NCI-H1417 (cell line): ENCODE results near the gene CFD.
A peak's percentile ranks its signal among the peaks of the same experiment; 100 is the strongest.
"Not testable (repeated sequence)": the region's sequence is repeated elsewhere in the genome, so short reads cannot be mapped to it uniquely, and the experiment has no call there.

Source experiments
- DNase-seq, 3 experiments: peaks; one replicate each; lab custom pipeline; 2025; lab: John Stamatoyannopoulos, UW

Gene CFD

DNA sequence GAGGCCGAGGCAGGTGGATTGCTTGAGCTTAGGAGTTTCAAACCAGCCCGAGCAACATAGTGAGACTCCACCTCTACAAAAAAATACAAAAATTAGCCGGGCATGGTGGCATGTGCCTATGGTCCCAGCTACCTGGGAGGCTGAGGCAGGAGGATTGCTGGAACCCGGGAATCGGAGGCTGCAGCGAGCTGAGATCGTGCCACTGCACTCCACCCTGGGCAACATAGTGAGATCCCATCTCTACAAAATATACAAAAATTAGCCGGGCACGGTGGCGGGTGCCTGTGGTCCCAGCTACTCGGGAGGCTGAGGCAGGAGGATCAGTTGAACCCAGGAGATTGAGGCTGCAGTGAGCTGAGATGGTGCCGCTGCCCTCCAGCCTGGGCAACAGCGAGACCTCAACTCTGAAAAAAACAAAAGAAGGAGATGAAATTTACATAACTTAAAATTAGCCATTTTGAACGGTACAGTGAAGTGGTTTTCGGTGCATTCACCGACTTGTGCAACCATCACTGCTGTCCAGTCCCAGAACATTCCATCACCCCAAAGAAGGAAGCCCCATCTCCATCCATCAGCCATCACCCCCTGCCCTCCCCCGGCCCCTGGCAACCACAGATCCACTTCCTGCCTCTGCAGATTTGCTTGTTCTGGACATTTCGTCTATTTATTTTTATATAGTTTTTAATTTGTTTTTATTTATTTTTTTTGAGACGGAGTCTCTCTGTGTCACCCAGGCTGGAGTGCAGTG, 33.4 kb upstream of the CFD start:
- no peak for DNase-seq

DNA sequence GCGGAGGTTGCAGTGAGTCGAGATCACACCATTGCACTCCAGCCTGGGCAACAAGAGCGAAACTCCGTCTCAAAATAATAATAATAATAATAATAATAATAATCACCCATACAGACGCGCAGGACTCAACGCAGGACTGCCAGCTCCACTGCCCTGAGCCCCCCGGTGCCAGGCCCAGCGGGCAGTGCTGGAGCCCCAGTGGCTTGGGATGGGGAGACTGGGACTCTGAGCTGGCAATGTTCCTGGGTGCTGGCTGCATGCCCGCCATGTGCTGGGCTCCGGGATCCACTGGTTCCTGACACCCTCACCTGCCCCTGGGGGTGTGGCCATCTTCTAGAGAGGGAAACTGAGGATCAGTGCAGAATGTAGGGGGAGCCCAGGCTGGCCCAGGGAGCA, 32.2 kb upstream of the CFD start:
- DNase-seq: no peak

DNA sequence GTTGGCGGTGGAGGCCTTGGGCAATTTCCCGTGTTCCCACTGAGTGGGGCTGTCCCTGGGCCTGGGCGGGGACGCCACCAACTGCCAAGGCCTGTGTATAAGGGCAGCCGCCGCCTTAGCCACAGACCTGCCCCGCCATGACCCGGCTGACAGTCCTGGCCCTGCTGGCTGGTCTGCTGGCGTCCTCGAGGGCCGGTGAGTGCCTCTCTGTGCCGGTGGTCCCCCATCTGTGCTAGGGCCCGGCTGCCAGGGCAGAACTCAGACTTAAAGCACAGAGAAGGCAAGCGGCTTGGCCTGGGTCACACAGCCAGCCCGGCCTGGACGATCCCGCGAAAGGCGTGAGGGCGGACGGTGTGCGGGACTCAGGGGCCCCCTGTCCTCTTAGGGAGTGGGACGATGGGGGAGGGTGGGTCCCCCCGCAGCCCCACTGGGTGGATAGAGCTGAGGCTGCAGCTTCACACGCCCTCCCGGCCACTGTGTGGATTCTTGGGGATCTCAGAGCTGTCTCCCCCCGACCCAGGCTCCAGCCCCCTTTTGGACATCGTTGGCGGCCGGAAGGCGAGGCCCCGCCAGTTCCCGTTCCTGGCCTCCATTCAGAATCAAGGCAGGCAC, 31.6 kb upstream of the CFD start, which contains the start of gene AZU1:
Gene AZU1 (plus strand): TSS at position 128 of the 612 bp plus-strand sequence. CDS start 10 bp downstream, at position 138.
- no peak for DNase-seq

DNA sequence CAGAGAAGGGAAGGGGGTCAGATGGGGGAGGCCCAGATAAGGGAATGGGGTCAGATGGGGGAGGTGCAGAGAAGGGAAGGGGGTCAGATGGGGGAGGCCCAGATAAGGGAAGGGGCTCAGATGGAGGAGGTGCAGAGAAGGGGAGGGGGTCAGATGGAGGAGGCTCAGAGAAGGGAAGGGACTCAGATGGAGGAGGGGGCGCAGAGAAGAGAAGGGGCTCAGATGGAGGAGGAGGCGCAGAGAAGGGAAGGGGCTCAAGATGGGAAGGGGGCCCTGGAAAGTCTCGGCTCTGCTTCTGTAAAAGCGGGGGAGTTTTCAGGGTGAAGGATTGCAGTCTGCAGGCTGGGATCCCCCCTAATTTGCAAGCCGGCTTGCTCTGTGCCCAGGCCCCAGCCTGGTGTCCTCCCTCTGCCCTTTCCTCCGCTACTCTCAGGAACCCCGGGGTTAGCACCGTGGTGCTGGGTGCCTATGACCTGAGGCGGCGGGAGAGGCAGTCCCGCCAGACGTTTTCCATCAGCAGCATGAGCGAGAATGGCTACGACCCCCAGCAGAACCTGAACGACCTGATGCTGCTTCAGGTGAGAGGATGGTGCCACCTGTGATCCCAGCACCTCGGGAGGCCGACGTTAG, 30.2 kb upstream of the CFD start:
- DNase-seq: no peak

DNA sequence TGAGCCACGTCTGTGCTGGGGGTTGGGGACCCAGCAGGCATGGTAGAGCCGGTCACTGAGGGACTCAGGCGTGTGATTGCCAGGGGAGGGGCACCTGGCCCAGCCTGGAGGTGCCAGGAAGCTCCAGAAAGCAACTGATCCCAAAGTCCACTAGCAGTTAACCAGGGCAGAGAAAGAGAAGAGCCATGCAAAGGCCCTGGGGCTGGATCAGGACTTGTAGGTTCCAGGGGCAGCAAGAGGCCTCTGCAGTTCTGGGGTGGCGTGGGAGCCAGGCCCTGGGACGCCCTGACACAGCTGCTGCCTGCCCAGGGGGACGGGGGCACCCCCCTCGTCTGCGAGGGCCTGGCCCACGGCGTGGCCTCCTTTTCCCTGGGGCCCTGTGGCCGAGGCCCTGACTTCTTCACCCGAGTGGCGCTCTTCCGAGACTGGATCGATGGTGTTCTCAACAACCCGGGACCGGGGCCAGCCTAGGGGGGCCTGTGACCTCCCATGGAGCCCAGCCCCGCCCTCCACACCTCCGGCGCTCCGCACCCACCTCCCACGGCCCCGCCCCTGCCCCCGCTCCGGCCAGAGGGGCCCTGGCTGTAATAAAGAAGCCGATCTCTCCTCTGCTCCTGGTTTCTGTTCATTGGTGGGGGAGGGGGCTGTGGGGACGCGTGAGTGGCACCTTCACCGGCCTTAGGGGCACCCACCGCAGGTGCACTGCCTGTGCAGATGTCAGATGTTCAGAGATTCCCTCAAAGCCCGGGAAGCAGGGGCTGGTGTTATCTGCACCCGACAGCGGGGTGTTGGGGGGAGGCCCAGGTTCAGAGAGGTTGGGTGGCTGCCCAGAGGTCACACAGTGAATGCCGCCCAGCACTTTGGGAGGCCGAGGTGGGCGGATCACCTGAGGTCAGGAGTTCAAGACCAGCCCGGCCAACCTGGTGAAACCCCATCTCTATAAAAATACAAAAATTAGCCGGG, 27.8 kb upstream of the CFD start:
- DNase-seq: no peak

DNA sequence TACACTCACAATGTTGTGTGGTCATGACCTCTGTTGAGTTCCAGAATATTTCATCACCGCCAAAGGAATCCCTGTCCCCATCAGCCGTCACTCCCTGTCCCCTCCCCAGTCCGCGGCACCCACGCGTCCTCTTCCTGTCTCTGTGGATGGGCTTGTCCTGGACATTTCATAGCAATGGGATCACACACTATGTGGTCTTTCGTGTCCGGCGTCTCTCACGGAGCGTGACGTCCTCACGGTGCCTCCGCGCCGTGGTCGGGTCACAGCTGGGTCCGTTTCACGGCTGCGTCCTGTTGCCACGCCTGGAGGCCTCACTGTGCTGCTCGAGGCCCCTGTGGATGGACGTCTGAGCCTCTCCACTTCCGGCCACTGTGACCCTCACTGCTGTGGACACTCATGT, 25.2 kb upstream of the CFD start:
- DNase-seq: no peak

DNA sequence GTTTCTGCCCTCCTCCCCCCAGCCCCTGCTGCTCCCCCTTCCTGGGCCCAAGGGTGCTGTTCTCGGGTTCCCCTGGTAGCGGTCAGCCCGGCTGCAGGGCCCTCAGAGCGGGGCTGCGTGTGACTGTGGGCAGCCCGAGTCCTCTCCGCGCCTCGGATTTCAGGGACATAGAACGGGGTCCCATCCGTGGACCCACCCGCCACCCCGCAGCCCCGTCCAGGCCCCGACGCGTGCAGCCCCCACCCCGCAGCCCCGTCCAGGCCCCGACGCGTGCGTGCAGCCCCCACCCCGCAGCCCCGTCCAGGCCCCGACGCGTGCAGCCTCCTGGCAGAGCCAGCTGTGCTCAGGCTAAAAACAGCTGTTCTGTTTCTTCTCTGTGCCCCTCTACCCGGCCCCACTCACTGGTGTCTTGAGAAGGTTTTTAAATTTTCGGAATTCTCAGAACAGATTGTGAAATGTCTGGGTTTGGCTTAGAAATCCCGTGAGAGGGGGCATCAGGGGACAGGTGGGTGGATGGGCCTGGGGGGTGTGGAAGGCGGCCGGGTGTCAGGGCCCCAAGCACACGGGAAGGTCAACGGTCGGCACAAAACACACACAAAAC, 24.2 kb upstream of the CFD start:
- no peak for DNase-seq

DNA sequence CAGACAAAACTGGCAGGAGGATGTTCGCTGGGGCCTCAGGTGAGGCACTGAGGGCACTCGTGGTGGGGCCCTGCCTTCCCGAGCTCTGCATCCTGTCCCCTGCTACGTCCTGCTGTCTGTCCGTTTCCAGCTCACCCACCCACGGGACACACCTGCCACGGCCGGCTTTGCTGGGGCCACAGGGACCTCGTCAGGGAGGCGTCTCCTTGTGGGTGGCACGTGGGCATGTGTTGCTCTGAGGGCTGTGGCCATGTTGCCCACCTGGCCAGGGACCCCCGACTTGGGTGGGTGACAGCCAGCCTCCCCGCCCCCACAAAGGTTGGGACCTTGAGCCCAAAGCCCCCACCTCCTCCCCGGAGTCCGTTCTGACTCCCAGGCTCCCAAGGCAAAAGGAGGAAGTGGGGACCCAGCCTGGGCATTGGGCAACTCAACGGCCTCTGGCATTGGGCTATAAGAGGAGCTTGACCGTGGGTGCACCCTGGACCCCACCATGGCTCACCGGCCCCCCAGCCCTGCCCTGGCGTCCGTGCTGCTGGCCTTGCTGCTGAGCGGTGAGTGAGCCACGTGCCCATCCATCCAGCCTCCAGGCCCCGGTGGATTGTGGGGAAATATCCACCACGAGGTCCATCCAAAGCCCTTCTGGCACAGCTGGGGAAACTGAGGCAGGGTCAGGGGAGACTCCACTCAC, 18.8 kb upstream of the CFD start, which contains the start of gene PRTN3:
Gene PRTN3 (plus strand): TSS at position 481 of the 688 bp plus-strand sequence. CDS start 10 bp downstream, at position 491.
- DNase-seq: no peak

DNA sequence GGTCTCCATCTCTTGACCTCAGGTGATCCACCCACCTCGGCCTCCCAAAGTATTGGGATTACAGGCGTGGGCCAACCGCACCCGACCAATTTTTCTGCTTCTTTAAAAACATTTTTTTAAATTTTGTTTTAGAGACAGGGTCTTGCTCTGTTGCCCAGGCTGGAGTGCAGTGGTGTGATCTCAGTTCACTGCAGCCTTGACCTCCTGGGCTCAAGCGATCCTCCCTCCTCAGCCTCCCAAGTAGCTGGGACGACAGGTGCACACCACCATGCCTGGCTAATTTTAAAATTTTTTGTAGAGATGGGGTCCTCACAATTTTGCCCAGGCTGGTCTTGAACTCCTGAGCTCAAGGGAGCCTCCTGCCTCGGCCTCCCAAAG, 16.7 kb upstream of the CFD start:
- DNase-seq: not testable (repeated sequence)

DNA sequence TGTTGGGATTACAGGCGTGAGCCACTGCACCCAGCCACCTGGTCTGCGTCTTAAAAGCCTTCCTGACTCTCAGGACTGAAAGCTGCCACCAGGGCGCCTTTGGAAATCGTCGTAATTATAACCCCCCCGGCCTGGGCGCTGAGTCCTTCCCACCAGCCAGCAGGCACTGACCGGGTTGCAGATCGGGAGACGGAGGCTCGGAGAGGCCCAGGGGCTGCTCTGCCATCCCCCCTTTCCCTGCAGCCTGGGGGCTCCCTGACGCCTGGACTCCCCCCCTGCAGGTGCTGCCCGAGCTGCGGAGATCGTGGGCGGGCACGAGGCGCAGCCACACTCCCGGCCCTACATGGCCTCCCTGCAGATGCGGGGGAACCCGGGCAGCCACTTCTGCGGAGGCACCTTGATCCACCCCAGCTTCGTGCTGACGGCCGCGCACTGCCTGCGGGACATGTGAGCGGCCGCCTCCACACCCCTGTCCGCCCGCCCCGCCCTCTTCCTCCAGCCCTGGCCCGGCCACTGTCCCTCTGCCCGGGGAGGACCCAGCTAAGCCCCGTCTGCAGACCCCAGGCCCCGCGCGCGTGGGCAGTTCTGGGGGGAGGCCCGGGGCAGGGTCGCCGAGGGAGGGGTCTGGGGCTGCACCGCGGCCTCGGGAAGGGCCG, 16.2 kb upstream of the CFD start:
- DNase-seq: peak in 2 of 3 experiments; percentile 76 to 84

DNA sequence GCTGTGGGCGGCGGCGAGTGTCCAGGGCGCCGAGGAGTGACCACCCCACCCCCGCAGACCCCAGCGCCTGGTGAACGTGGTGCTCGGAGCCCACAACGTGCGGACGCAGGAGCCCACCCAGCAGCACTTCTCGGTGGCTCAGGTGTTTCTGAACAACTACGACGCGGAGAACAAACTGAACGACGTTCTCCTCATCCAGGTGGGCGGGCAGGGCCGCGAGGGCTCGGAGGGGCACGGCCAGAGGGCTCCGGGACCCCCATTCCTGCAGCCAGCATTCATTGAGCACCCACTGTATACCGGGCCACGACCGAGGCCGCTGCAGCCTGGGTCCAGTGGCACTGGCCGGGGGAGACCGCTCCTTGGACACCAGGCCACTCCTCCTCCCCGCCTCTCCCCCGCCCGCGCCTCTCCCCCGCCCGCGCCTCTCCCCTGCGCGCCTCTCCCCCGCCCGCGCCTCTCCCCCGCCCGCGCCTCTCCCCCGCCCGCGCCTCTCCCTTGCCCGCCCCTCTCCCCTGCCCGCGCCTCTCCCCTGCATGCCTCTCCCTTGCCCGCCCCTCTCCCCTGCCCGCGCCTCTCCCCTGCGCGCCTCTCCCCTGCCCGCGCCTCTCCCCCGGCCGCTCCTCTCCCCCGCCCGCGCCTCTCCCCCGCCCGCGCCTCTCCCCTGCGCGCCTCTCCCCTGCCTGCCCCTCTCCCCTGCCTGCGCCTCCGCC, 15.5 kb upstream of the CFD start:
- peak in 1 of 3 experiments; percentile 51 for DNase-seq

DNA sequence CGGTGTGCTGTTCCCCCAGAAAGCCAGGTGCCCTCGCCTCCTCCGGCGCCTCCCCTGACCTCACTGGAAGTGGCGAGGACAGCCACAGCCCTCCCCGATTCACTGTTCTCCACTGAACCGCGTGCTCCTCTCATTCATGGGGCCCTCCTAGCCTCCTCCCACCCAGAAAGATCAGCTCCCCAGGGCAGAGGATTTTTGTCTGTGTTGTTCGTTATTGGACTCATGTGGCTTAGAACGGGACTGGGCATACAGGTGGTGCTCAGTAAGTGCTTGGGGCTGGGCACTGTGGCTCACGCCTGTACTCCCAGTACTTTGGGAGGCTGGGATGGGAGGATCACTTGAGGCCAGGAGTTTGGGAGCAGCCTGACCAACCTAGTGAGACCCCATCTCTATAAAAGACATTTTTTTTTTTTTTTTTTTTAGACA, 14.9 kb upstream of the CFD start:
- DNase-seq: peak in 2 of 3 experiments; percentile 44 to 54

DNA sequence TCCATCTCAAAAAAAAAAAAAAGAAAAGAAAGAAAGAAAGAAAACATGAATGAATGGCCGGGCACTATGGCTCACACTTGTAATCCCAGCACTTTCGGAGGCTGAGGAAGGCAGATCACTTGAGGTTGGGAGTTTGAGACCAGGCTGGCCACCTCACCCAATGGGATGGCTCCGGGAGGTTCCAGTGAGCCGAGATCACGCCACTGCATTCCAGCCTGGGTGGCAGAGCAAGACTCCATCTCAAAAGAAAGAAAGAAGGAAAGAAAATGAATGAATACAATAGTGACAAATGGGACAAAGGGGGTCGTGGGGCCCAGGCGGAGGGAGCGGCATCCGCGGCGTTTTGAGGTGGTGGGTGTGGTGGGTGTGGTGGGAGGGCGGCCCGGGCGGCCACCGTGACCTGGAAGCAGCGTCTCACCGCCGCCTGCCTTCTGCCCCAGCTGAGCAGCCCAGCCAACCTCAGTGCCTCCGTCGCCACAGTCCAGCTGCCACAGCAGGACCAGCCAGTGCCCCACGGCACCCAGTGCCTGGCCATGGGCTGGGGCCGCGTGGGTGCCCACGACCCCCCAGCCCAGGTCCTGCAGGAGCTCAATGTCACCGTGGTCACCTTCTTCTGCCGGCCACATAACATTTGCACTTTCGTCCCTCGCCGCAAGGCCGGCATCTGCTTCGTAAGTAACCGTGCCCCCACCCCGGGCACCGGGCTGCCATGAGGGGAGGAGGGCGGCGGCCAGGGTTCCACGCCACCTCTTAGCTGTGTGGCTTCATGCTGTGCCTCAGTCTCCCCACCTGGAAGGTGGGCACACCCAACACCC, 13.6 kb upstream of the CFD start:
- no peak for DNase-seq

DNA sequence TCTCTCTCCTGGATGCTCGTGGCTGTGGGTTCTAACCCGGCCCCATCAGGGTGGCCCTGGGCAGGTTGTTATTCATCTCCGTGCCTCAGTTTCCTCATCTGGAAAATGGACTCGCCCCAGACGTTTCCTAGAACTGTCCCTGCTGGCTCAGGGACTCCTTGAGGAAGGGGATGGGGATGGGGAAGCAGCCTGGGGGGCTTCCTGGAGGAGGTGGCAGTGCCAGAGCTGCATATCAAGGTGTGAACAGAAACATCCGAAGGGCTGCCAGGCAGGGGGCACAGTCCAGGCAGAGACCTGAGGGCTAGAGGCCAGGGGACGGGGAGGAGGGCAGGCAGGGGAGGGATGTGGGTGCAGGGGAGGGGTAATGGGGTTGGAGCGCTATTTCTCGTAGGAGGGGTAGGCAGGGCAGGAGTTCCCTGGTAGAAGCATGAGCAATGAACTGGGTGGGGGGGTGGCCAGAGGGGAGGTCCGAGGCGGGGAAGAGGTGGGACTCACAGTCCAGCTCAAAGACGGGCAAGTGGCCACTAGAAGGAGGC, 11.0 kb upstream of the CFD start:
- no peak for DNase-seq

DNA sequence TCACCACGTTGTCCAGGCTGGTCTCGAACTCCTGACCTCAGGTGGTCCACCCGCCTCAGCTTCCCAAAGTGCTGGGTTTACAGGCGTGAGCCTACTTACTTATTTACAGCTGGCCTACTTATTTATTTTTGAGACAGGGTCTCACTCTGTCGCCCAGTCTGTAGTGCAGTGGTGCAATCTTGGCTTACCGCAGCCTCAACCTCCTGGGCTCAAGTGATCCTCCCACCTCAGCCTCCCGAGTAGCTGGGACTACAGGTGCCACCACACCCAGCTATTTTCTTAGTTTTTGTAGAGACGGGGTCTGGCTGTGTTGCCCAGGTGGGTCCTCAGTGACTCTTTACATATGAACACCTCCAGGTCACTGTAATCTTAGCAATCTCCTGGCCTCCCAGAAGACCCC, 10.3 kb upstream of the CFD start:
- not testable (repeated sequence) for DNase-seq

DNA sequence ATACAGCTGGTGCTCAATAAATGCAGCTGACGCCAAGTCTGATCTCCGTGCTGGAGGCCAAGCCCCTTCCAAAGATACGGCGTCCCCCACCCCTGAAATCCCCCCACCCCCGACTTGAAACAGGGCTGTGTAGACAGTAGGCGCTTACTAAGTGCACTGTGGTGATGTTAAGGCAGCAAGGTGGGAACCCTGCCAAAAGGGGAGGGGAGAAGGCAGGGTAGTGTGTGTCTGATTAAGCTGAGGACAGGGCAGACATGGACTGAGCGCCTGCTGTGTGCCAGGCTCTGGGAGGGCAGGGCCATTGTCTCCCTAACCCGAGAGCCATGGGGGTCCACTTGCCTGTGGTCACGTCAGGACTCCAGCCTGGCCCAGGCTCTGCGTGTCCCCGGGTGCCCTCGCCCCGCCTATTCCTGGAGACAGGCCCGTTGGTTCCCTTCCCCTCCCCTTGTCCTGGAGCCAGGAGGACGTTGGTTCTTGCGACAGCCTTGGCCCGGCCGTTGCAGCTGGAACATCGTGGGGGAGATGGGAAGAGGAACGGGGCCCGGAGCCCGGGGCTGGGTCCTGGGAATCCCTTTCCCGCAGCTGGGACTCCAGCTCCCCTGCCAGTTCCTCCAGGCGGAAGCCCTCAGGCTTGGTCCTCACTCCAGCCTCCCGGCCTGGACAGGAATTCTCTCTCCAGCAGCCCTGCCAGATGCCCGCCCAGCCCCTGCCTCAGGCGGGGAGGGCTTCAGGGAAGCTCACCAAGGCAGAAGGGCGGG, 9.1 kb upstream of the CFD start:
- DNase-seq: peak in 2 of 3 experiments; percentile 90 to 96

DNA sequence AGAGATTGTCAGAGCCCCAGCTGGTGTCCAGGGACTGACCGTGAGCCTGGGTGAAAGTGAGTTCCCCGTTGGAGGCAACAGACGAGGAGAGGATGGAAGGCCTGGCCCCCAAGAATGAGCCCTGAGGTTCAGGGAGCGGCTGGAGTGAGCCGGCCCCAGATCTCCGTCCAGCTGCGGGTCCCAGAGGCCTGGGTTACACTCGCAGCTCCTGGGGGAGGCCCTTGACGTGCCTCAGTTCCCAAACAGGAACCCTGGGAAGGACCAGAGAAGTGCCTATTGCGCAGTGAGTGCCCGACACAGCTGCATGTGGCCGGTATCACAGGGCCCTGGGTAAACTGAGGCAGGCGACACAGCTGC, 8.5 kb upstream of the CFD start:
- DNase-seq: no peak
